RWPE1 (cell line): ENCODE measurements around the gene PACRGL.

Experiments
- CTCF ChIA-PET: fragments of 350-600 bp; sonication (Branson Sonifier 250); formaldehyde crosslinking; extraction: SDS; loops from one replicate; lab custom pipeline; 2021; lab: Yijun Ruan, JAX
- POLR2A ChIA-PET: fragments of 400-600 bp; formaldehyde crosslinking; extraction: SDS; loops from one replicate; lab custom pipeline; 2020; ENCODE audit warnings: antibody characterized with exemption; ENCODE audit not compliant: low non-redundant PET; lab: Yijun Ruan, JAX
- DNase-seq: peaks from one replicate; pipeline ENCODE4 v3.0.0; 2012; ENCODE audit warnings: low spot score
- H3K27ac ChIP-seq: fragments of 450-650 bp; 2 replicates; pipeline ENCODE4 v1.5.1; 2017
- TF ChIP-seq, protein P1 (sequence below): fragments of 450-650 bp; conservative IDR thresholded peaks from 2 replicates; pipeline ENCODE4 v1.5.1; 2017; ENCODE audit warnings: low read depth, mild to moderate bottlenecking

Gene PACRGL

DNA sequence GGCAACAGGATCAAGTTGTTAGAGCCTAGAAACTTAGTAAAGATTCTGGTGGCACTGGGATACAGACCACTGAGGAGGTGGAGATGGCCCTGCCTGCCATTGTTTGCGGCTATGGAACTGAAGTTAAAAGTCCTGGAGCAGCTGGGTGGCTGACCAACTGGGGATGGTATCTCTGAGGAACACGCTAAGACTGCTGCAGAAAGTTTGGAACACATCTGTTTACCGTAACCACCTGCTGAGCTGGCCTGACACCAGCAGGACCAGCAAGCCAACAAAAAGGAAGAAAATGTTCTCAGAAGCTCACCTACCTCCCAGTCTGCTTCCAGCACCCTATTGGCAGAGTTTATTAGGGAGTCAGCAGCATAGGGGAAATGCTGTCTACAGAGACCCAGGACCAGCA is 17.4 kb upstream of the PACRGL start:
- POLR2A ChIA-PET = no interaction called here
- H3K27ac ChIP-seq = no peak overlapping the region
- DNase-seq = no peak
- CTCF ChIA-PET = interaction anchor here (0.8 kb wide), 1 partner anchor 138 kb away, joined by 3 read pairs; no protein-coding TSS in a partner anchor
- TF ChIP-seq, protein P1, sequence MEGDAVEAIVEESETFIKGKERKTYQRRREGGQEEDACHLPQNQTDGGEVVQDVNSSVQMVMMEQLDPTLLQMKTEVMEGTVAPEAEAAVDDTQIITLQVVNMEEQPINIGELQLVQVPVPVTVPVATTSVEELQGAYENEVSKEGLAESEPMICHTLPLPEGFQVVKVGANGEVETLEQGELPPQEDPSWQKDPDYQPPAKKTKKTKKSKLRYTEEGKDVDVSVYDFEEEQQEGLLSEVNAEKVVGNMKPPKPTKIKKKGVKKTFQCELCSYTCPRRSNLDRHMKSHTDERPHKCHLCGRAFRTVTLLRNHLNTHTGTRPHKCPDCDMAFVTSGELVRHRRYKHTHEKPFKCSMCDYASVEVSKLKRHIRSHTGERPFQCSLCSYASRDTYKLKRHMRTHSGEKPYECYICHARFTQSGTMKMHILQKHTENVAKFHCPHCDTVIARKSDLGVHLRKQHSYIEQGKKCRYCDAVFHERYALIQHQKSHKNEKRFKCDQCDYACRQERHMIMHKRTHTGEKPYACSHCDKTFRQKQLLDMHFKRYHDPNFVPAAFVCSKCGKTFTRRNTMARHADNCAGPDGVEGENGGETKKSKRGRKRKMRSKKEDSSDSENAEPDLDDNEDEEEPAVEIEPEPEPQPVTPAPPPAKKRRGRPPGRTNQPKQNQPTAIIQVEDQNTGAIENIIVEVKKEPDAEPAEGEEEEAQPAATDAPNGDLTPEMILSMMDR = no peak

DNA sequence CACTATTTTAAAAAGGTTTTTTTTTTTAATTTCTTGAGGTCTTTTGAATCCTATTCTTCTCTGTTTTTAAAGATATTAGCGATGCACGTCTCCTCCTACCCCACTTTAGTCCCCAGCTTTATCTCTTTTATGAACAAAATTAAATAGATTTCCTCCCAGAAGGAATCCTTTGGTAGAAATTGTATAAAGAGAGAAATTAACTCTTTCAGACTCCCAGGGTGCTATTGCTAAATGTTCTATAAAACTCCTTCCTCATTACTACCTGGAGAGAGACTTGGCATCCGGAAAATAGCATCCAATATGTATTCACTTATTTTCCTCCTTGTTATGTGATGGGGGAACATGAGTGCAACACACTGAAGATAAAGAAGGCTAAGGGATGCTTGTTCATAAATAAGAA is 16.5 kb upstream of the PACRGL start:
- TF ChIP-seq, protein P1 = no peak
- ChIA-PET POLR2A (no interaction called here), CTCF (no interaction called here)
- H3K27ac ChIP-seq = no peak overlapping the region
- DNase-seq = no peak

GRCh38 chr4:20684852-20685763 is 15.2 kb upstream of the PACRGL start:
- no peak overlapping the region for H3K27ac ChIP-seq
- CTCF ChIA-PET = interaction anchor here (0.6 to 1.0 kb wide), 7 partner anchors 76 to 263 kb away, joined by 3 to 7 read pairs (median 3); no protein-coding TSS in a partner anchor
- POLR2A ChIA-PET = no interaction called here
- TF ChIP-seq, protein P1 = peak; percentile 66
- peak; percentile 11 for DNase-seq

GRCh38 chr4:20687864-20688263 is 12.4 kb upstream of the PACRGL start:
- no peak overlapping the region for H3K27ac ChIP-seq
- no peak for DNase-seq
- TF ChIP-seq, protein P1 = no peak
- POLR2A ChIA-PET = no interaction called here
- CTCF ChIA-PET = no interaction called here

- H3K27ac ChIP-seq = no peak overlapping the region
- POLR2A ChIA-PET = no interaction called here
- TF ChIP-seq, protein P1 = no peak
- CTCF ChIA-PET = no interaction called here
- no peak for DNase-seq
Measured at GRCh38 chr4:20696815-20697214, 3.4 kb upstream of the PACRGL start.

- TF ChIP-seq, protein P1 = no peak
- no peak for DNase-seq
- ChIA-PET POLR2A (no interaction called here), CTCF (no interaction called here)
- H3K27ac ChIP-seq = no peak overlapping the region
Measured at GRCh38 chr4:20698382-20698781, 1.9 kb upstream of the PACRGL start.
